ENCODE results near the gene DEFB128. TPM values are rescaled to one million over a fixed set of nuclear protein-coding genes. Genes with fewer than 3 reads are reported as not detected.

DEFB128 gene
- total and polyA plus RNA-seq, 2 donors (not counting 3 experiments of a cell fraction or from before 2014, with no cell fraction given) = not detected

GRCh38 chr20:198225-198624 lies 8.7 kb upstream of the DEFB128 start:
- H3K36me3 ChIP-seq (ENCODE audit: control insufficient read depth in 2 of 2, extremely low read depth in 1 of 2, insufficient read depth in 2 of 2, low read length in 2 of 2) = no peaks in the 10 kb centered on the region
- intact Hi-C loops (cut with micrococcal nuclease) = no loop called here
- no peak overlapping the region for H3K9ac ChIP-seq (replicated peaks; ENCODE audit: extremely low read depth, insufficient read depth, low read length)
- H3K79me2 ChIP-seq (ENCODE audit: control insufficient read depth, insufficient read depth, low read length) = no peaks in the 10 kb centered on the region
- TF ChIP-seq EZH2 (IDR thresholded peaks at IDR 0.05; ENCODE audit: borderline replicate concordance, low read depth, low read length, severe bottlenecking) = no peak
- TF ChIP-seq GATA2 (IDR thresholded peaks at IDR 0.05; ENCODE audit: insufficient read depth, insufficient read length, low read depth, low read length) = no peak
- TF ChIP-seq JUN (IDR thresholded peaks at IDR 0.05; ENCODE audit: borderline replicate concordance, insufficient read depth, insufficient read length, low read depth) = no peak
- TF ChIP-seq POLR2A (IDR thresholded peaks at IDR 0.05; ENCODE audit: low read depth, low read length) = no peak
- no peak for TF ChIP-seq MYC (IDR thresholded peaks at IDR 0.05; ENCODE audit: low read depth, low read length)
- no peak for TF ChIP-seq CTCF (IDR thresholded peaks at IDR 0.05; ENCODE audit: extremely low read depth in 1 of 2, insufficient read depth in 1 of 2, low read depth in 1 of 2, low read length in 2 of 2)
- TF ChIP-seq POLR2AphosphoS5 (IDR thresholded peaks at IDR 0.05; ENCODE audit: insufficient read depth, low read depth, low read length) = no peak
- TF ChIP-seq FOS (IDR thresholded peaks at IDR 0.05; ENCODE audit: borderline replicate concordance, insufficient read depth, low read length) = no peak
- TF ChIP-seq MAX (IDR thresholded peaks at IDR 0.05; ENCODE audit: insufficient read depth, insufficient read length) = no peak
- dilution Hi-C loops (cut with MboI; ENCODE audit: extremely low pct_ligation_motif_present, low sequenced_read_pairs) = no loop called here
- no peaks in the 10 kb centered on the region for H3K9me3 ChIP-seq (replicated peaks; ENCODE audit: control insufficient read depth, insufficient read depth, low read length)
- peaks cover 1 to 3% of the 10 kb centered on the region in 2 experiments for H3K27me3 ChIP-seq (ENCODE audit: control insufficient read depth in 2 of 2, insufficient read depth in 2 of 2, low read length in 2 of 2)
- BruUV-seq (replicated peaks) = no TSS peak
- H3K27ac ChIP-seq (ENCODE audit: insufficient read depth, low read depth, low read length) = no peak overlapping the region
- DNase-seq (ENCODE audit: low read depth, low spot score) = no peak
- H3K4me2 ChIP-seq (ENCODE audit: insufficient read depth, low read length) = no peak overlapping the region
- ChIA-PET POLR2A (no interaction called here), CTCF (no interaction called here)
- no peaks in the 10 kb centered on the region for H3K4me1 ChIP-seq (ENCODE audit: control insufficient read depth, extremely low read depth, insufficient read depth, low read length)
- H4K20me1 ChIP-seq (replicated peaks; ENCODE audit: control insufficient read depth, extremely low read depth, insufficient read depth, low read length) = no peaks in the 10 kb centered on the region
- H3K9me1 ChIP-seq (replicated peaks; ENCODE audit: control insufficient read depth, extremely low read depth, insufficient read depth, low read length) = no peaks in the 10 kb centered on the region
- no peak for FAIRE-seq
- no peak overlapping the region for H3K4me3 ChIP-seq (replicated peaks in 1 of 3; ENCODE audit: insufficient read depth in 1 of 3, low read depth in 1 of 3, low read length in 3 of 3)
- no peak overlapping the region for H2AFZ ChIP-seq (ENCODE audit: low read depth, low read length)

Measured in endothelial cell of umbilical vein (primary cell).